GM04504 (cell line): Measurements from ENCODE around the gene MYOZ2.

Source experiments
- DNase-seq: peaks from one replicate; pipeline ENCODE4 v3.0.0-alpha.2; 2012; ENCODE audit warnings: low read depth

Gene MYOZ2

GRCh38 chr4:119135721-119136121 is at the start of gene MYOZ2:
MYOZ2 (plus strand) TSS chr4:119135832; CDS start chr4:119136526, 694 bp downstream.
- DNase-seq, result no peak

- DNase-seq, result no peak
Measured at GRCh38 chr4:119087121-119087520, 48.5 kb upstream of the MYOZ2 start.

GRCh38 chr4:119087656-119088055 is 48.0 kb upstream of the MYOZ2 start:
- no peak for DNase-seq

- DNase-seq, result no peak
Measured at GRCh38 chr4:119093042-119093827, 42.4 kb upstream of the MYOZ2 start.

- no peak for DNase-seq
Measured at GRCh38 chr4:119097282-119097900, 38.2 kb upstream of the MYOZ2 start.

GRCh38 chr4:119098306-119098705 is 37.3 kb upstream of the MYOZ2 start:
- no peak for DNase-seq

GRCh38 chr4:119099227-119099810 is 36.3 kb upstream of the MYOZ2 start:
- DNase-seq, result peak; percentile 67

- DNase-seq, result no peak
Measured at GRCh38 chr4:119100655-119101054, 35.0 kb upstream of the MYOZ2 start.

- peak; percentile 88 for DNase-seq
Measured at GRCh38 chr4:119103263-119103662, 32.4 kb upstream of the MYOZ2 start.

GRCh38 chr4:119104644-119105273 is 30.9 kb upstream of the MYOZ2 start:
- no peak for DNase-seq

GRCh38 chr4:119105605-119106004 is 30.0 kb upstream of the MYOZ2 start:
- DNase-seq, result no peak

GRCh38 chr4:119106036-119107000 is 29.3 kb upstream of the MYOZ2 start:
- no peak for DNase-seq

- DNase-seq, result peak; percentile 63
Measured at GRCh38 chr4:119110121-119110520, 25.5 kb upstream of the MYOZ2 start.

GRCh38 chr4:119111296-119111695 is 24.3 kb upstream of the MYOZ2 start:
- DNase-seq, result no peak

- DNase-seq, result peak; percentile 81
Measured at GRCh38 chr4:119113033-119113655, 22.5 kb upstream of the MYOZ2 start.

- no peak for DNase-seq
Measured at GRCh38 chr4:119116021-119116420, 19.6 kb upstream of the MYOZ2 start.

- no peak for DNase-seq
Measured at GRCh38 chr4:119116925-119117900, 18.4 kb upstream of the MYOZ2 start.

- no peak for DNase-seq
Measured at GRCh38 chr4:119118397-119118796, 17.2 kb upstream of the MYOZ2 start.

GRCh38 chr4:119124352-119124751 is 11.3 kb upstream of the MYOZ2 start:
- DNase-seq, result peak; percentile 54

GRCh38 chr4:119125931-119126330 is 9.7 kb upstream of the MYOZ2 start:
- DNase-seq, result no peak
